ENCODE measurements around the gene ATN1. TPM values are rescaled to one million over a fixed set of nuclear protein-coding genes. Genes with fewer than 3 reads are reported as not detected.

ATN1 gene
- total and polyA plus RNA-seq, 11 donors, result 38.4 to 82.9 (median 65.6) TPM

DNA sequence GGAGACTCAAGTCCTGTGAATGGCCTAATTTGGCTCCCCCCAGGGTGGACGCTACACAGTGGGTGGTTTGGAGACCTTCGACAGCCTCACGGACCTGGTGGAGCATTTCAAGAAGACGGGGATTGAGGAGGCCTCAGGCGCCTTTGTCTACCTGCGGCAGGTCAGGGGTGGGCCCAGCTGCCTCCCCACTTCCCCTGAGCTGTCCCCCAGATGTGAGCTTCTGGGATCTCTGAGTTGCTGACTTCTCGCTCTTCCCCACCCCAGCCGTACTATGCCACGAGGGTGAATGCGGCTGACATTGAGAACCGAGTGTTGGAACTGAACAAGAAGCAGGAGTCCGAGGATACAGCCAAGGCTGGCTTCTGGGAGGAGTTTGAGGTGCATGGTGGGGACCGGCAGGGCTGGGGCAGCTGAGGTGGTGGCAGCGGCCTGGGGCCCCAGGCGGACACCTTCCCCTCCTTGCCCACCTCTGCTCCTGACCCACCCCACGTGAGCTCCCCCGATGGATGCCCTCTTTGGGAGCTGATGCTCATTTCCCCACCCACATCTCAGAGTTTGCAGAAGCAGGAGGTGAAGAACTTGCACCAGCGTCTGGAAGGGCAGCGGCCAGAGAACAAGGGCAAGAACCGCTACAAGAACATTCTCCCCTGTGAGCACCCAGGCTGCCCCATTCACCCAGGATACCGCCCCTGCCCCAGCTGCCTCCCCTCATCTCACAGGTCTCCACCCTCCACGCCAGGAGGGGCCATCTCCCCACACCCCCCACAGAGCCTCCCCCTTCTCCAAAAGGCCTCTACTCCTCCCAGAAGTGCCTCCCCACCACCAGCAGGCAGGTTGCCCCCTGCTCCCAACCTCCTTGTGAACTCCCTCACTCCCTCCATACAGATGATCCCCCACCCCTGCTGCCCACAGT is 27.6 kb downstream of the ATN1 start:
- DNase-seq, result peak in 2 of 5 donors; percentile 5 to 20
- Histone ChIP-seq H3K27me3 (no peaks in the 10 kb centered on the region), H3K9me3 (no peaks in the 10 kb centered on the region), H3K4me3 (peak overlapping the region in 1 of 12 donors; percentile 66), H3K27ac (peak overlapping the region in 1 of 12 donors; percentile 97), H3K36me3 (peaks cover 0 to 49% (median 0%) of the 10 kb centered on the region in 9 donors), H3K4me1 (peaks cover 0 to 82% (median 30%) of the 10 kb centered on the region in 12 donors)
- ATAC-seq, result no peak
- WGBS, 4 donors, result 92 to 96% (median 93%) methylated on average over 16 to 22 of the region's 22 CpGs
- intact Hi-C loops (cut with DNase I), result no loop called here
- no peak for TF ChIP-seq POLR2A (IDR thresholded peaks at IDR 0.05)
- TF ChIP-seq, protein P1, sequence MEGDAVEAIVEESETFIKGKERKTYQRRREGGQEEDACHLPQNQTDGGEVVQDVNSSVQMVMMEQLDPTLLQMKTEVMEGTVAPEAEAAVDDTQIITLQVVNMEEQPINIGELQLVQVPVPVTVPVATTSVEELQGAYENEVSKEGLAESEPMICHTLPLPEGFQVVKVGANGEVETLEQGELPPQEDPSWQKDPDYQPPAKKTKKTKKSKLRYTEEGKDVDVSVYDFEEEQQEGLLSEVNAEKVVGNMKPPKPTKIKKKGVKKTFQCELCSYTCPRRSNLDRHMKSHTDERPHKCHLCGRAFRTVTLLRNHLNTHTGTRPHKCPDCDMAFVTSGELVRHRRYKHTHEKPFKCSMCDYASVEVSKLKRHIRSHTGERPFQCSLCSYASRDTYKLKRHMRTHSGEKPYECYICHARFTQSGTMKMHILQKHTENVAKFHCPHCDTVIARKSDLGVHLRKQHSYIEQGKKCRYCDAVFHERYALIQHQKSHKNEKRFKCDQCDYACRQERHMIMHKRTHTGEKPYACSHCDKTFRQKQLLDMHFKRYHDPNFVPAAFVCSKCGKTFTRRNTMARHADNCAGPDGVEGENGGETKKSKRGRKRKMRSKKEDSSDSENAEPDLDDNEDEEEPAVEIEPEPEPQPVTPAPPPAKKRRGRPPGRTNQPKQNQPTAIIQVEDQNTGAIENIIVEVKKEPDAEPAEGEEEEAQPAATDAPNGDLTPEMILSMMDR (IDR thresholded peaks at IDR 0.05), result no peak

DNA sequence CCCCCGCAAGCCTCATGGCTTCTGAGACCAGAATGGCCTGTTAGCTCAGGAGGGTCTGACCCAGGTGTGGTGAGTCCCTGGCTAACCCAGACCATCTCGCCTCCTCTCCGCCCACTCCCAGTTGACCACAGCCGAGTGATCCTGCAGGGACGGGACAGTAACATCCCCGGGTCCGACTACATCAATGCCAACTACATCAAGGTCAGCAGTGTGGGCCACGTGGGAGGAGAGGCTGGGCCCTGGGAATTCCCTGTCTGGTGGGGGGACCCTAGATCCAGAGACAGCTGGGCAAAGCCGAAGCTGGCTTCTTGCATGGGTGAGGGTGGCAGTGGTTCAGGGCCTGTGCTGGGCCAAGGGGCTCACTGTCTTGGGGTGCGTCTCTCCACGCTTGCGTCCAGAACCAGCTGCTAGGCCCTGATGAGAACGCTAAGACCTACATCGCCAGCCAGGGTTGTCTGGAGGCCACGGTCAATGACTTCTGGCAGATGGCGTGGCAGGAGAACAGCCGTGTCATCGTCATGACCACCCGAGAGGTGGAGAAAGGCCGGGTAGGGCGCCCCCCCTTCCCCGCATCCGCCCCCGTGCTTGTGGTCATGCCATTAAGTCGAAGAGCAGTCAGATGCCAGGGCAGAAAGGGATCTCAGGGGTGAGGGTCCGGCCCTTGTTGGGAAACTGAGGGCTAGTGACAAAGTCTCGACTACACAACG is 28.4 kb downstream of the ATN1 start:
- no peak for ATAC-seq
- Histone ChIP-seq H3K27me3 (no peaks in the 10 kb centered on the region), H3K4me3 (no peak overlapping the region), H3K9me3 (no peaks in the 10 kb centered on the region), H3K36me3 (peaks cover 0 to 55% (median 0%) of the 10 kb centered on the region in 9 donors), H3K27ac (peak overlapping the region in 1 of 12 donors; percentile 97), H3K4me1 (peaks cover 0 to 83% (median 35%) of the 10 kb centered on the region in 12 donors)
- 86 to 90% (median 87%) methylated on average over 18 to 28 of the region's 28 CpGs for WGBS, 4 donors
- TF ChIP-seq, protein P1 (IDR thresholded peaks at IDR 0.05), result no peak
- no peak for TF ChIP-seq POLR2A (IDR thresholded peaks at IDR 0.05)
- intact Hi-C loops (cut with DNase I), result no loop called here
- peak in 1 of 5 donors; percentile 22 for DNase-seq

DNA sequence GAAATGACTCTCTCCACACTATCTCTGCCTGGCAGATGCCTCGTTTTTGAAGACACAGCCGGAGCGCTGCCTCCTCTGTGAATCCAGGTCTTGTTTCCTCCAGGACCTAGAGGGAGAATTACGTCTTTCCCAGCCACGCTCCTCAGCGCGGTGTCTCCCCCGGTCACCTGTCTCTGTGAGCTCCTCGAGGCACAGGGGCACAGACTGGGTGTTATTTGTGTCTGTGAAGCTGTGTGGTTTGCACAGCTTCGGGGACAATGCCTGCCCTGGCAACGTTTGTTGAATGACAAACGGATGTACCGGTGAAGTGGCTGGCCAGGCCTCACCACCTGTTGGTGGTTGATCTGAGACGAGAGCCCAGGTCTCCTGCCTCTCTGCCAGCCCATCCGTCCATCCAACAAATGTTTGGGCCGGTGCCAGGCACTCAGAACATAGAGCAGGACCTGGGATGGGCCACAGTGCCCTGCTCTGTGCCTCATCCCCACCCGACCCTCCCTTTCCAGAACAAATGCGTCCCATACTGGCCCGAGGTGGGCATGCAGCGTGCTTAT is 29.5 kb downstream of the ATN1 start:
- no peaks in the 10 kb centered on the region for H3K27me3 ChIP-seq
- H3K27ac ChIP-seq, result peak overlapping the region in 1 of 12 donors; percentile 97
- WGBS, 4 donors, result 84 to 88% (median 88%) methylated on average over 17 to 20 of the region's 20 CpGs
- intact Hi-C loops (cut with DNase I), result no loop called here
- H3K4me1 ChIP-seq, result peaks cover 2 to 94% (median 45%) of the 10 kb centered on the region in 12 donors
- no peaks in the 10 kb centered on the region for H3K9me3 ChIP-seq
- no peak for ATAC-seq
- DNase-seq, result peak in 1 of 5 donors; percentile 22
- H3K4me3 ChIP-seq, result peak overlapping the region in 1 of 12 donors; percentile 42
- no peak for TF ChIP-seq POLR2A (IDR thresholded peaks at IDR 0.05)
- TF ChIP-seq, protein P1 (IDR thresholded peaks at IDR 0.05), result no peak
- peaks cover 0 to 55% (median 0%) of the 10 kb centered on the region in 9 donors for H3K36me3 ChIP-seq

Data from heart left ventricle (tissue), 16 donors.